SK-N-MC (cell line): Measurements from ENCODE around the gene MYL3.

Experiments used
- DNase-seq: peaks from one replicate; pipeline ENCODE4 v3.0.0-alpha.2; 2011; ENCODE audit warnings: low read depth, low spot score
- H3K27ac ChIP-seq: fragments of 200-600 bp; sonication (generic); 2 replicates; pipeline ENCODE4 v1.5.1; 2016; ENCODE audit warnings: mixed run types
- H3K36me3 ChIP-seq: fragments of 200-600 bp; sonication (generic); 2 replicates; pipeline ENCODE4 v1.6.1; 2017; ENCODE audit warnings: antibody characterized with exemption, low read length, mixed read lengths; ENCODE audit not compliant: insufficient read depth
- H3K4me3 ChIP-seq: fragments of 200-600 bp; sonication (generic); 2 replicates; pipeline ENCODE4 v1.5.1; 2016
- H3K9ac ChIP-seq: fragments of 200-600 bp; sonication (generic); 2 replicates; pipeline ENCODE4 v1.8.0; 2017; ENCODE audit warnings: mixed run types, mixed read lengths; ENCODE audit not compliant: insufficient read length
- H3K9me3 ChIP-seq: fragments of 200-600 bp; sonication (generic); 2 replicates; pipeline ENCODE4 v1.6.1; 2017; ENCODE audit warnings: low read depth, mild to moderate bottlenecking, antibody characterized with exemption, low read length, moderate library complexity, mixed read lengths
- EZH2 ChIP-seq: fragments of 200-600 bp; sonication (generic); IDR thresholded peaks from one replicate; pipeline ENCODE4 v1.6.1; 2017; ENCODE audit warnings: antibody characterized with exemption
- FOXP2 ChIP-seq: optimal IDR thresholded peaks from 2 replicates; pipeline ENCODE3; 2011; ENCODE audit warnings: mild to moderate bottlenecking, moderate library complexity; ENCODE audit not compliant: insufficient read depth; ENCODE audit errors: extremely low read length, control extremely low read depth
- POLR2AphosphoS5 ChIP-seq: IDR thresholded peaks from 2 replicates; pipeline ENCODE4 v1.6.1; 2012; ENCODE audit warnings: mild to moderate bottlenecking, low read depth, low read length, borderline replicate concordance

MYL3 gene

GRCh38 chr3:46896386-46896785 lies 33.1 kb upstream of the MYL3 start:
- Histone ChIP-seq H3K4me3 (no peak overlapping the region), H3K36me3 (no peaks in the 10 kb centered on the region), H3K9me3 (no peaks in the 10 kb centered on the region), H3K27ac (no peak overlapping the region), H3K9ac (no peak overlapping the region)
- no peak for DNase-seq
- no peak for TF ChIP-seq FOXP2
- no peak for TF ChIP-seq POLR2AphosphoS5
- no peak for TF ChIP-seq EZH2

- Histone ChIP-seq H3K9me3 (no peaks in the 10 kb centered on the region), H3K4me3 (no peak overlapping the region), H3K36me3 (no peaks in the 10 kb centered on the region), H3K27ac (no peak overlapping the region), H3K9ac (no peak overlapping the region)
- no peak for DNase-seq
- TF ChIP-seq EZH2 (no peak), POLR2AphosphoS5 (no peak), FOXP2 (no peak)
Observed at GRCh38 chr3:46895761-46896160, 32.5 kb upstream of the MYL3 start.

GRCh38 chr3:46895204-46895660 lies 32.0 kb upstream of the MYL3 start:
- Histone ChIP-seq H3K27ac (no peak overlapping the region), H3K36me3 (no peaks in the 10 kb centered on the region), H3K4me3 (no peak overlapping the region), H3K9ac (no peak overlapping the region), H3K9me3 (no peaks in the 10 kb centered on the region)
- TF ChIP-seq EZH2 = no peak
- no peak for TF ChIP-seq FOXP2
- no peak for TF ChIP-seq POLR2AphosphoS5
- DNase-seq = no peak

- TF ChIP-seq FOXP2 (no peak), POLR2AphosphoS5 (no peak), EZH2 (no peak)
- no peak overlapping the region for H3K9ac ChIP-seq
- no peaks in the 10 kb centered on the region for H3K36me3 ChIP-seq
- DNase-seq = no peak
- H3K9me3 ChIP-seq = no peaks in the 10 kb centered on the region
- H3K27ac ChIP-seq = no peak overlapping the region
- H3K4me3 ChIP-seq = no peak overlapping the region
Observed at GRCh38 chr3:46894256-46894655, 31.0 kb upstream of the MYL3 start.

- H3K36me3 ChIP-seq = no peaks in the 10 kb centered on the region
- H3K9me3 ChIP-seq = no peaks in the 10 kb centered on the region
- TF ChIP-seq POLR2AphosphoS5 = no peak
- no peak for TF ChIP-seq FOXP2
- no peak for TF ChIP-seq EZH2
- no peak overlapping the region for H3K9ac ChIP-seq
- no peak overlapping the region for H3K4me3 ChIP-seq
- no peak overlapping the region for H3K27ac ChIP-seq
- DNase-seq = no peak
Observed at GRCh38 chr3:46893763-46894162, 30.5 kb upstream of the MYL3 start.

- TF ChIP-seq POLR2AphosphoS5 = no peak
- TF ChIP-seq EZH2 = no peak
- no peak for DNase-seq
- no peak overlapping the region for H3K4me3 ChIP-seq
- H3K9ac ChIP-seq = no peak overlapping the region
- H3K27ac ChIP-seq = no peak overlapping the region
- no peaks in the 10 kb centered on the region for H3K9me3 ChIP-seq
- H3K36me3 ChIP-seq = no peaks in the 10 kb centered on the region
Observed at GRCh38 chr3:46893146-46893748, 30.0 kb upstream of the MYL3 start.

GRCh38 chr3:46892285-46893145 lies 29.3 kb upstream of the MYL3 start:
- Histone ChIP-seq H3K36me3 (no peaks in the 10 kb centered on the region), H3K9ac (no peak overlapping the region), H3K4me3 (no peak overlapping the region), H3K9me3 (no peaks in the 10 kb centered on the region), H3K27ac (no peak overlapping the region)
- DNase-seq = no peak
- TF ChIP-seq FOXP2 = no peak
- no peak for TF ChIP-seq EZH2
- TF ChIP-seq POLR2AphosphoS5 = no peak

- H3K36me3 ChIP-seq = no peaks in the 10 kb centered on the region
- no peaks in the 10 kb centered on the region for H3K9me3 ChIP-seq
- no peak overlapping the region for H3K4me3 ChIP-seq
- no peak for DNase-seq
- TF ChIP-seq FOXP2 (no peak), EZH2 (no peak), POLR2AphosphoS5 (no peak)
- no peak overlapping the region for H3K9ac ChIP-seq
- no peak overlapping the region for H3K27ac ChIP-seq
Observed at GRCh38 chr3:46891132-46891531, 27.9 kb upstream of the MYL3 start.
